ENCODE data around the gene CFAP299. TPM values are rescaled to one million over a fixed set of nuclear protein-coding genes. Genes with fewer than 3 reads are reported as not detected.

Gene CFAP299
- total RNA-seq, 2 experiments from 2014 or later, result 0.63 to 3.7 TPM

GRCh38 chr4:80424225-80424581, 88.7 kb downstream of the CFAP299 start:
- no peaks in the 10 kb centered on the region for H3K9me2 ChIP-seq (ENCODE audit: insufficient read depth, low read length)
- no TSS peak for BruUV-seq (replicated peaks)
- TF ChIP-seq CTCF (conservative IDR thresholded peaks at IDR 0.05; ENCODE audit: low read length) (no peak), EZH2phosphoT487 (IDR thresholded peaks at IDR 0.05; ENCODE audit: borderline replicate concordance, low read depth, low read length) (no peak)
- no peak overlapping the region for H3K4me3 ChIP-seq (ENCODE audit: low read depth, low read length, poor library complexity, severe bottlenecking)
- H3K9me3 ChIP-seq (ENCODE audit: low read length), result no peaks in the 10 kb centered on the region
- H3K79me2 ChIP-seq (ENCODE audit: insufficient read depth, low read depth, low read length), result no peaks in the 10 kb centered on the region
- ChIA-PET CTCF (ENCODE audit: unreplicated experiment) (no interaction called here), POLR2A (no interaction called here)
- no peak for DNase-seq (ENCODE audit: low spot score)
- no peak overlapping the region for H3K4me2 ChIP-seq (ENCODE audit: low read length)
- no peaks in the 10 kb centered on the region for H3K36me3 ChIP-seq (ENCODE audit: insufficient read depth, low read length)
- no peaks in the 10 kb centered on the region for H4K20me1 ChIP-seq (ENCODE audit: insufficient read depth, low read length)
- intact Hi-C loops (cut with micrococcal nuclease; ENCODE audit: unreplicated experiment), result no loop called here
- peaks cover 13% of the 10 kb centered on the region for H3K4me1 ChIP-seq (ENCODE audit: insufficient read depth, low read length, poor library complexity, severe bottlenecking)
- H3K27ac ChIP-seq (ENCODE audit: low read depth, low read length, poor library complexity, severe bottlenecking), result no peak overlapping the region
- no peak overlapping the region for H2AFZ ChIP-seq (ENCODE audit: low read length)

GRCh38 chr4:80425124-80426100, 89.9 kb downstream of the CFAP299 start:
- CTCF ChIA-PET (ENCODE audit: unreplicated experiment), result no interaction called here
- intact Hi-C loops (cut with micrococcal nuclease; ENCODE audit: unreplicated experiment), result no loop called here
- H3K4me2 ChIP-seq (ENCODE audit: low read length), result no peak overlapping the region
- H3K4me3 ChIP-seq (ENCODE audit: low read depth, low read length, poor library complexity, severe bottlenecking), result no peak overlapping the region
- no peak overlapping the region for H3K27ac ChIP-seq (ENCODE audit: low read depth, low read length, poor library complexity, severe bottlenecking)
- H3K4me1 ChIP-seq (ENCODE audit: insufficient read depth, low read length, poor library complexity, severe bottlenecking), result peaks cover 6% of the 10 kb centered on the region
- no peaks in the 10 kb centered on the region for H3K9me2 ChIP-seq (ENCODE audit: insufficient read depth, low read length)
- H3K79me2 ChIP-seq (ENCODE audit: insufficient read depth, low read depth, low read length), result no peaks in the 10 kb centered on the region
- BruUV-seq (replicated peaks), result no TSS peak
- no peaks in the 10 kb centered on the region for H3K9me3 ChIP-seq (ENCODE audit: low read length)
- H3K36me3 ChIP-seq (ENCODE audit: insufficient read depth, low read length), result no peaks in the 10 kb centered on the region
- TF ChIP-seq EZH2phosphoT487 (IDR thresholded peaks at IDR 0.05; ENCODE audit: borderline replicate concordance, low read depth, low read length) (no peak), CTCF (conservative IDR thresholded peaks at IDR 0.05; ENCODE audit: low read length) (no peak)
- POLR2A ChIA-PET, result interaction anchor here (0.7 to 1.3 kb wide), 5 partner anchors 13 to 768 kb away, joined by 3 to 4 read pairs (median 3); no protein-coding TSS in a partner anchor
- H2AFZ ChIP-seq (ENCODE audit: low read length), result no peak overlapping the region
- no peaks in the 10 kb centered on the region for H4K20me1 ChIP-seq (ENCODE audit: insufficient read depth, low read length)
- DNase-seq (ENCODE audit: low spot score), result no peak
